Inferior parietal cortex (tissue), 1 donor: ENCODE data around the gene ATL1.
A peak's percentile ranks its signal among the peaks of the same experiment; 100 is the strongest.

Experiments used
- DNase-seq: peaks from one replicate; pipeline ENCODE4 v3.0.0-alpha.2; 2016; ENCODE audit errors: extremely low spot score

ATL1 gene

DNA sequence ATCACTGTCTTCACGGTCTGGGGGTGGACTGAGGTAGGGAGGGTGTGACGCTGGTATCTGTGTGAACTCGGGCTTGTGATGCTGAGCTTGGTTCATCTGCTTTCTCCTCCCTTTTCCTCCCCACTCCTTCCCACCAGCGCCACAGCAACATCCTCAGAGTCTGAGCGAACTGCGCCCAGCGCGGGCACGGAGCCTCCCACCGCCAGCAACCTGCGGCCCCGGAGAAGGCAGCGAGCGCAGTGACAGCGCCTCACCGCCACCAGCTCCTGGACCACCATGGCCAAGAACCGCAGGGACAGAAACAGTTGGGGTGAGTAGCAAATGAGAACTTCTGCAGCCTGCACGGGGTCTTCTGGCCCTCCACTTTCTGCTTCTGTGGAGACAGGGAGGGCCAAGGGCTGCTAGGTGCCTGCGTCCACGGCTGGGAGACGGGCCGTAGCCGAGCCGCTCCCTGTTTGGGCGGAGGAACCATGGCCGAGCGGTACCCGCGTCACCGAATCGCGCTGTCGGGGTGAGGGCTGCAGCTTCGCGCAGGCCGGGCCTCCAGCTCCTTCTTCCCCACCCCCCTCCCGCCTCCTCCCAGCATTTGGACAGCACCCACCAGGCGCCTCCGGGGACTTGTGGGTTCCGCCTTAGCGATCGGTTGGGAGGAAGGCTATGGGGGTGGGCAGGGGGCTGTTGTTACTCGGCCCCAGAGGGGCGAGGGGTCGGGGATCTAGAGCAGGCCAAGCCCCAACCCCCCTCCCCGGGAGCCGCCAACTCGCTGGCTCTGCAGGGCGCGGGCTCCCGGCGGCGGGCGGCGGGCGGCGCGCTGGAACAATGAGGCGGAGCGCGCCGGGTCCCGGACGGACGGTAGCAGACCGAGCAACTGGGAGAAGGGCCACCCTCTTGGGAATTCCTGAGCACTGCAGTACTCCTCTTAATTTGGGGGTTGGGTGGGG is at the start of gene ATL1:
Gene ATL1 (plus strand): TSS at position 156 of the 941 bp plus-strand sequence. CDS start 121 bp downstream, at position 277.
- peak; percentile 67 for DNase-seq

DNA sequence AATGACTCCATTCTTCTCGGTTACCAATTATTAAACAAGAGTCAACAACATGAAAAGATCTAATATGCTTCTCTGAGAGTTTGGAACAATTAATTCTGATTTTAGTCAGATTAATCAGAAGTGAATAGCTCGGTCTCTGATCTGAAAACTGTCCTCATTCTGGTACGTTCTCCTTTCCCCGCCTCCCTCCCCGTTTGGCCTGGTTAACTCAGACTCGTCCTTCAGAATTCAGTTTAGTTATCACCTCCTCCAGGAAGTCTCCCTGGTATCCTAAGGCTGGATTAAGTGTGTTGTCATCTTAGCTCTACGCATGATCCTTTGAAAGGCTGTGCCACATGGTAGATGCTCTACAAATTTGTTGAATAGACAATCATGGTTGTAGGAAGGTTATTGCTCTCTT is 49.8 kb upstream of the ATL1 start:
- DNase-seq = no peak

DNA sequence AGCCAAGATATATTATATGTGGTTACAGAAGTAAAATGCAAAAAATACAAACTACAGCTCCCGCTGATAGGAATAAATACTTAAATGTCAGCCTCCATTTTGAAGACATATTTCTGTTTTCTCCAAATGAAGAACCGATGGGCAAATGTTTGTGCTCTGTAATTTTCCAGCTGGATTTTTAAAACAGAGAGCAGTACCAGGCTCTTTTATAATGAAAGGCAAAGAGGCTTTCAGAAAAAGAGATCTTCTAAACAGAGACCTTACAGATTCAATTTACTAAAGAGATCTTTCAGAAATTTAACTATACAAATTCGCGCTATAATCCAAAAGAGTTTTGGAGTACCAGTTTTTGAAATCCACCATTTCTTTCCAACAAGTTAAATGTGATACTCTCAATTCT is 47.5 kb upstream of the ATL1 start:
- no peak for DNase-seq

DNA sequence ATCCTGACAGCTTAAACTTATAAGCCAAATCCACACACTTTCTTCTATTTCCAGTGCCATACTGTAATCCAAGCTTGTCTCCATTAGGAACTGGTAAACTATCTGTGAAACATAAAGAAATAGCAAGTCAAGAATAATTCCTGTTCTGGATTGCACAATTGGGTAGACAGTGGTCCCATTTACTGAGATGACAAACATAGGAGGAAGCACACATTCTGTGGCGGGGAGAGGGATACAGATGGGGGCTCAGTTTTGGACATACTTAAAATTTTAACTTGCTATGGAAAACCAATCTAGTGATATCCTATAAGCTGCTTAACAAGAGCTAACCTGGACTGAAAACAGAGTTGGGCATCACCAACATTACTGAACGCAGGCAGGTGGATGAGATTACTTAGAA is 43.9 kb upstream of the ATL1 start:
- DNase-seq = peak; percentile 4

DNA sequence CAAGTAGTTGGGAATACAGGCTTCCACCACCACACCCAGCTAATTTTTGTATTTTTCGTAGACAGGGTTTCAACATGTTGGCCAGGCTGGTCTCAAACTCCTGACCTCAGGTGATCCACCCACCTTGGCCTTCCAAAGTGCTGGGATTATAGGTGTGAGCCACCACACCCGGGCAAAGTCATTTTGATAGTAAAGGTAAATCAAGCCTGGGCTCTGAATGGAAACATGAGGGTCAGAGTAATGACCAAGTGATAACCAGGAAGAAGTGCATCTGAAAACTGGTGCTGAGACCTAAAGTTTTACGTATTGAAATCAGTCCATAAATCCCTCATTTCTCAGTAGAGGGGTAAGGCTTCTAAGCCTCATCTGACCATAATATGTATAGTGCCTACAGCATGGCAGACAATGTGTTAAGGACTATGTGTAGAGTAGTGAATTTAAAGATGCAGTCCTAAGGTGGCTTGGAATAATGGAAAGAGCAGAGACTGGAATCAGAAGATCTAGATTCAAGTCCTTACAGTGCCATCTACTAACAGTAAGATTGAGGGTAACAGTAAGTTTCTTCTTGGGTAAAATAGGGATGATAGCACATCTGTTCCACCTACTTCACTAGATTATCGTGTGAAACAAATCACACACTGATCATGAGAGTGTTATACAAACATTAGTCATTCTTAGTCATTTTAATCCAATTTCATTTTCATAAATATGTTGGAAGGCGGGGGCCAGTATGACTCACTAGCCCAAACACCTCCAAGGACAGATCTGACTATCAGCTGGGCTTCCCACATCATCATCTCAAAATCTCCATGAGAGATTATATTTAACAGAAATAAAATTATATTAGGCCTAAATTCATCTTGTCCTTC is 38.8 kb upstream of the ATL1 start:
- no peak for DNase-seq

DNA sequence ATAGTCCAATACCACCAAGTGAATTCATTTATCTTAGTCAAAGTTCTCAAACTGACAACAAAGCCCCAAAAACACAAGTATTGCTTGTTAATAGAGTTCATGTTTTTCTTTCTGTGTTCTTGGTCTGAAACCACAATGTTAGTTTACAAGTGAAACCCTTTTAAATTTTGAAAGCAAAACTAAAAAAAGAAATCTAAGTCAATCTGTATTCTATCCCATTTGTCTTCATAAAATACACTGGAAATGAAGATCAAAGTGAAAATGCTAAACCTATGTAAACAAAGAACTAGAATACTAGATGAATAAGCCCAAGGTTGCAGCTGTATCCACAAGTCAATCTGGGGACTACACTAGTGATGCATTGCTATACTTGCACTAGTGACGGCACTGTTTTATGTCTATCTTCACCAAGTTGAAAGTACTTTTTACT is 38.0 kb upstream of the ATL1 start:
- no peak for DNase-seq

DNA sequence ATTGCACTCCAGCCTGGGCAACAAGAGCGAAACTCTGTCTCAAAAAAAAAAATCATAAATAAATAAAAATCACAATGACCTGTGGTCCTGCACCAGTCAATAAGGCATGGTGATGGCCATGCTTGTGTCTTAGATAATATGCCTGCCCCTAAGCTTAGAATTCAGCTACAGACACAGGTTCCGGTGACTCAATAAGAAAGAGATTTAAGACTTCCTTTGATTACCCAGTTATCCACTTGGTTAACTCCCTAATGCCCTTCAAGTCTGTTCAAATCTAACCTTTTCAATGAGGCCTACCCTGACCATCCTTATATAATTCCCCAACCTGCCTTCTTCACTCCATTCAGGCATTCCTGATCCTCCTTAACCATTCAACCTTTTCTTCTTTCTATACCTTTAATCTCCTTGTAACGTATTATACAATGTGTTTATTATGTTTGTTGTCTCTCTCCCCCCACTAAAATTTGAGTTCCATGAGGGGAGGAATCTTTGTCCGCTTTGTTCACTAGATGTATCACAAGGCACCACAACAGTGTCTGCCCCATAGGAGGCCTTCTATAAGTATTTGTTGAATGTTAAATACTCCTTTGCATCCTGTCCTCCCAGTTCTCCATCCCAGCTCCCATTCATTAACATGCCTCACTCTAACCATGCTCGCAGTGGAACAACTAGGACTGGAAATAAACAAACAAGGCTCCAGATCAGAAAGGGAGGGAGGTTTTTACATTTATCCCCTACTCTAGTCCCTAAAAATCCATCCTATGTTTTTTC is 36.5 kb upstream of the ATL1 start:
- no peak for DNase-seq

DNA sequence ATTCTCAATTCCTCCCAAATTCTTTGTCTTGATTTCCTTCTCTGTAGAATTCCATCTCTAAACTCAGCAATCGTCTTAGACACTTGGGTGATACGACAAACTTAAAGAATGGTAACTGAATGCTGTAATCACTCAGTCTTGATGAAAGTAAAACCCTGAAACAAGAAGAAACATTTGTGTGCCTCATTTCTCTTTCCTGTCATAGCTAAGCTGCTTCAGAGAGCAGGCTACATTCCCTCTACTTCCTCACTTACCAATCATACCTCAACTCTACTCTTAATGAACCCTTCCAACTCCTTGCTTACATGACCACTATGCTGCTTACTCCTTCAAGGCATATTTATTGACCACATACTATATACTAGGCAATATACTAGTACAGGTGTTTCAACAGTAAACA is 35.9 kb upstream of the ATL1 start:
- DNase-seq = no peak

DNA sequence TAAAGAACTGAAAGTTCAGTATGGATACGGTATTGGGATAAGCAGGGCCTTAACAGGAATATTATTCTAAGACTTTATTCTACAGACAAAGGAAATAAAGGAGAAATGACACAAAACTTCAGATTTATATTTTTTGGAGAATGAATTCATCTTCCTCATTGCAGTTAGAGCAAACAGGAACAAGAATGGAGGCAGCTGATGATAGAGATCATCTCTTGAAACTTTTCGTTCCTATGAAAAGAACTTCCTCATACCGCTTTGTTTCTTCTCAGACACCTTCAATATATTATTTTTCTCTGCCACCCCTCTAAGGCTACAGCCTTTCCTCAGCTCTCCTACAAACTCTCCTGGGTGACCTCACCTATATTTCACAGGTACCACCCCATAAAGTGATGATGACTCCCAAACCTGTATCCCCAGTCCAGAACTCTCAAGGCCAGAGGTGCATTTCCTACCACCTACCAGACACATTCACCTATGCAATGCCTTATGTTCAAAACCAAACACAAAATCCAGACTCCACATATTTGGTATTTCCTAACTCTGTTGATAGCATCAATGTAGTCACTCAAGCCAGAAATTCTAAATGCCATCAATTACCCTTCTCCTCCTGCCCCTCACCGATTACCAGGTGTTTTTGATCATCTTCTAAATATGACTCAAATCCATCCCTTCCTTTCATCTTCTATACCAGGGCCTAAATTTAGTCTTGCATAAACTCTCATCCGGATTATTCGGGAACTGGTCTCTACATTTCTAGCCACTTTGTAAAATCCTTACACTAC is 35.0 kb upstream of the ATL1 start:
- DNase-seq = no peak

DNA sequence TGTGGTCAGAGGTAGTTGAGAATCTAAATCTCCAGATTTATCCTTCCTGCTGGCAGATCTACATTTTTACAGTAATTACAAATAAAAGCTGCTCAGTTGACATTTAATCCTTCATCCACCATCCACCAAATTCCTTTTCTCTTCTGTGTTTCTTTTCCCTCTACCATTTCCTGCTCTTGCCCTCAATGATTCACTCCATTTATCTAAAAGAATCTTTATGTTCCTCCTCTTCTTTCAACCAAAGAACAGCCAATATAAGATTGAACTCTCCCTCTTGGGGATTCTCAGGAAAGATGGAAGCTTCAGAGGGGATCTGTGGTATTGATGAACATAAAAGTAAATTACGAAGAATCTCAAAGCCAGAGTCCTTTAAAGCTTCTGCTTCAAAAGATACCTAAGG is 31.9 kb upstream of the ATL1 start:
- no peak for DNase-seq

DNA sequence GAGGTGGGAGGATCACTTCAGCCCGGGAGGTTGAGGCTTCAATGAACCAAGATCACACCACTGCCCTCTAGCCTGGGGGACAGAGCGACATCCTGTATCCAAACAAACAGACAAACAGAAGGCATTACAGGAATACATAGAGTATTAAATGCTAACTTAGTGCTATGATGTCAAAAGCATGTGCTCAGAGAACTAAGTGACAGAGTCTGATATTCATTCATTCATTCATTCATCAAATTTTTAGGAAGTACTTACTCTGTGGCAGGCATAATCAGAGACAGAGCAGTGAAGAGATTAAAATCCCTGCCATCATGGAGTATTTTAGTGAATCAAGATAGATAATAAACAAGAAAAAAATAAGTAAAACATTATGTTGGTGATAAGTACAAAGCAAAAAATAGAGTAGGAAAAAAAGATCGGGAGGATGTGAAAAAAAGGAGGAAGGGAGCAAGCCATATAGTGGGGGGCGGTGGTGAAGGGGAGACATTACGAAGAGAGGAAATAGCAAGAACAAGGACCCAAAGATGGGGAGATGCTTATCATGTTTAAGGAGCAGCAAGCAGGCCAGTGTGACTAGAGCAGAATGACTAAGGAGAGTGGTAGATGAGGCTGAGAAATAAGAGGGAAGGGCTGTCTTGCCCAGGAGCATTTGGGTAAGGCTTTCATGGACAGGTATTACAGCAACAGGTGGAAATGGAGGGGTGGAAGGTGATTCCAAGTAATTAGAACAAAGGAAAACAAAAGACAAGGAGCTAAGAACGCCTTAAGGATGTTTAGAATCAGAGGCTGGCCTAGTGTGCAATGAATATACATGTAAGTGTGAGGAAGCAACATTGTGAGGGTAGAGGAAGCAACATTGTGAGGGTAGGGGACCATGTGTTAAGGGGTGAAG is 30.4 kb upstream of the ATL1 start:
- no peak for DNase-seq

DNA sequence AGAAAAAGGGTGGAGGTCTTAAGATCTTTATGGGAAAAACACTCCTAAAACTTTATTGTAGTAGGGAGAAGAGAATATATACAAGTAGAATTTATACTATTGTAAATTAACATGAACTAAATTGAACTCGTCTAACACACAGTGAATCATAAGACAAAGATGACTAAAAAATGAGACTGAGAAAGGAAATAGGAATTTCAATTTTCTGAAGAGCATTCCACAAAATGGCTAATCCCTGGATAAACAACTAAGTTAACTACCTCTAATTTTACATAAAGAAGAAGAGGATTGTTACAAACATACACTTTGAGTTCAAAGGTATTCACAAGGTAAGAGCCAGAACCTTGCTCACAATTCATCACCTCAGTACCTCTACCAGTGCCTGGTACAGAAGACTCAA is 29.6 kb upstream of the ATL1 start:
- DNase-seq = no peak

DNA sequence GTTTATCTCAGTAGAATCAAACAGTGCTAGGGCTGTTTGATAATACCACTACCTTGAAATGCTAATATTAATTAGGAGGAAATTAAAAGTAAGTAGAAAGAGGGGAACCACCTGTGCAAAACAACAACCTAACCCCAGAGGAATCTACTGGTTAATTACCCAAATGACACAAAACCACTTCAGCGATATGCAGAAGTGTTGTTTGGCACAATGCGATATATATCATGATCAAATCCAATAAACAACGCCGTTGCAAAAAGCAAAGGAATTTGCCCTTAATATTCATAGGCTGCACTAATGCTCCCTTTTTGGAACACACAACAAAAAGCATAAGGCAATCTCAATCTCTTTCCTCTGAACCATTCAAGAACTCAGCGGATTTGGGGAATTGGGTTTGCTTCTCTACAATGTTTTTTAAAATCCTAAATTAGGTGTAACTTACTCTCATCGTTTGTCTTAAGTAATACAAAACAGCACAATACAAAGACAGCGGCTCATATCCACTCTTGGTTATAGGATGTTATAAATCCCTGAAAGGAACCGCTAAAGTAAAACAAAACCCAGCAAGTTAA is 29.1 kb upstream of the ATL1 start:
- no peak for DNase-seq

DNA sequence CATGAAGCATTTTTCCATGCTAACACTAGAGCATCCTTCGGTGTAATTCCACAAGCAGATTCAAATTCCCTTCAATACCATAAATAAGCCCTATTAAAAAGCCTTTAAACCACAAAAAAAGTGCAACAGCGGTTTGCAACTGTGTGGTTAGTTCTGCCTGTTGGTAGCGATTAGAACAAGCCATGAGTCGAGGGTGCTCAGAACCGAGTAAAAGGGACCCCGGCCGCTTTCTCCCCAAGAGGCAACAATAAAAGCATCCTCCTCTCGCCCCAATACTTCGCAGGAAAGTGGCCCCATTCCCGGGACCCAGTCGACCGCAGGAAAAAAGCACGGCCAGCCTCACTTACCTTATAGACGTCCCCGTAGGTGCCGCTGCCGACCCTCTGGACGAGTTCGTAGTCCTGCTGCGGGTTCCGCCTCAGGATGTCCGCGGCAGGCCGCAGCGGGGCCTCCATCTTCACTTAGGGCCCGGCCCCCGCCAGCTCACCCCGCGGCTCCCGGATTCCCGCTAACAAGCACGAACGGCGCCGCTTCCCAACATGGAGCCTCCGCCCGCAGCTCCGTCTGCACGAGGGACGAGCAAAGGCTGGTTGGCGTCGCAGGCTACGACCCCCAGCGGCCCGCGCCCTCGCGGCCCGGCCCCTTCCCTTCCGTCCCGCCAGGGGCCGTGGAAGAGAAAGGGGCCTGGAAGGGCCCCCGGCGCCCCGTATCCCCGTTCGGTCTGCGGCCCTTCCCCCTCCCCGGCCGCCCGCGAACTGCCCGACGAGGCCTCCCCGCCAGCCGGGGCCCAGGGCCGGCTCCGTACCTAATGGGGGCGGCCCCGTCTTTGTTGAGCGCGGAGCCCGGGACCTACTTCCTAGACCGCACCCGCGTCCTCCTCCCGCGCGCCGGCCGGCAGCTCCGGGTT is 28.1 kb upstream of the ATL1 start:
- DNase-seq = no peak

DNA sequence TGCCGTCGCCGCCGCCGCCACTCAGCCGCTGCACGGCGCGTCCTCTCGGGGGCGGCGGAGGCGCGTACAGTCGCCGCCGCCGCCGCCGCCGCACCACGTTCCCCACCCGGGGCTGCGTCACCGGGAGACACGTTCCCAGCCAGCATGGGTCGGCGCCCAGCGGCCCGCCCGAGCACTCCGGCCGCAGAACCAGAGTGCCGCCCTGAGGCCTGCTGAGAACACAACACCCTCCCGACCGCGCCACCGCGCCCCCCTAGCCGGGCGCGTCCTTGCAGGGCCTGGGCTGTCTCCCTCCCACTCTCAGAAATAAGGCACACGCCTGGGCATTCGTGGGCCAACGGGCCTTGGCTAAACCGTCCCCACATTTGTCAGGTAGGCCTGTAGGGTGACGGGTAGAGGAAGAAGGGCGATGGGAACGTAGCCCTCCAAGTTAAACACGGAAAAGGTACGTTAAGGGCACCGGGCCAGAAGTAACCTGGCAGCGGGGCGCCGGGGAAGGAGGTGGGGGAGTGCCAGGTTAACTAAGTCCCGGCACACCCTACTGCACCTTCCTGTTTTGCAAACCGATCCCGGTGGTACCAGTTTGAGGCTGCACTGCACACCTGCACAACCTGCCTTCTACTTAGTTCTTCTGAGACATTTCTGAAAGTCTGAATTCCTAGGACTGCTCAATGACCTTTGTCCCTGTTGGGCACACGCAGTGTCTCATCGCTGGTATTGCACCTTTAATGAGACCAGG is 27.3 kb upstream of the ATL1 start, which contains the start of gene MAP4K5:
Gene MAP4K5 (minus strand): TSS at position 68 of the 739 bp plus-strand sequence. CDS start 520 bp downstream, outside the sequence.
- peak; percentile 85 for DNase-seq

DNA sequence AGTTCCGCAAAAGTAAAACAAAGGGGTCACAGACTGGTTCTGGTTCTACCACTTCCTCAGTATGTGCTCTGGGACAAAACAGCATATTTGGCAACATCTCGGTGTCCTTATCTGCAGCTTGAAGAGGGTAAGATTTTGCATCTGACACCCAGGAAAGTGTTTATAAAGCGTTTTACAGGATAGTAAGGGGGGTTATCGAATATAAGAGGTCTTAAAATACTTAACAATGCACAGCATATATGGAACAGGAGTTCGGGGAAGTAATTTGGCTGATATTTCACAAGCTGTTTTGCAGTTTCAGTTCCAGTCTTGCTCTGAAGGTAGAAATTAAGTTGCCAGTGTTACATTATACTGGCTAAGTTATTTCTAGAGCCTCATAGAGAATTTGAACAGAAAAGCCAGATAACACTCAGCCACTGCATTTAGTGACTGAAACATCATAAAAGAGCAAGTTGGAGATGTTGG is 26.7 kb upstream of the ATL1 start:
- DNase-seq = no peak

DNA sequence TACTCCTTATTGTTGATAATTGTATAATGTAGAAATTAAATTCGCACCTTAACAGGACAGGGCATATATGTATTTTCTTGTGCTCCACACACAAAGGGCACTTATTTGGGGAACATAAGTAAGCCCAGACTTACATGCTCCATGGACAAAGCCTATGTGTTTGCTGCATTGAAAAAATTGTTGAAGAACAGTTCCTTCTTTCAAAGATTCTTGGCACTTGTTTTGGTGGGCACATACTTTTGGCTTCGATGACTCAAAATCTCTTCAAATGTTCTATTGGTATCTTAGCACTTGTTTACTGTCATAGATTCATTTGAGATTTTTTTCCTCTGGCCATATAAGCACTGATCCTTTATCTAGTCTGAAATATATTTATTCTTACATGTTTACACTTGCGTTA is 26.1 kb upstream of the ATL1 start:
- DNase-seq = no peak

DNA sequence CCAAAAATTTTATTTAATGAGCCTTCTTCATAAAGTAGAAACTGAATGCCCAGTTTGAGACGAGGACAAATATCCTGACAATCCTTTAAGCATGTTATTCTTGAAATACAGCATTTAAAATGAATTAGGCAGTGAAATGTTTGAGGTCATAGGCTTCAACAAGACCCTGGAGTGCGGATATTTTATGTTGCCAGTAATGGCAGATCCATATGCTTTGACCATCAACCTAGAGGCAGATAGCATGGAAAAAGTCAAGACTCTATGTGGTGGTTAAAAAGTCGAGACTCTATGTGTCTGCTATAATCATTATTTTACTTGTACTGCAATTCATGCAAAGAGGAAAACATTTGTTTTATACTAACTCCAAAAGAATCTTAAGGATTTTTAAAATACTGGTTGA is 25.5 kb upstream of the ATL1 start:
- DNase-seq = no peak
